HFFc6 (cell line): ENCODE results near the gene GPN1. TPM values are rescaled to one million over a fixed set of nuclear protein-coding genes. Genes with fewer than 3 reads are reported as not detected.

Experiments
- DNase-seq: peaks from one replicate; pipeline ENCODE4 v3.0.0-alpha.2; 2018
- H3K27ac Mint-ChIP-seq: 2 replicates; pipeline ENCODE4 v1.8.0; 2020; ENCODE audit warnings: mild to moderate bottlenecking, mixed read lengths
- H3K27me3 Mint-ChIP-seq: 2 replicates; pipeline ENCODE4 v1.8.0; 2021; ENCODE audit warnings: mild to moderate bottlenecking, moderate library complexity, mixed read lengths; ENCODE audit not compliant: insufficient read depth
- H3K36me3 Mint-ChIP-seq: 2 replicates; pipeline ENCODE4 v1.8.0; 2021; ENCODE audit warnings: low read depth, mixed read lengths
- H3K4me1 Mint-ChIP-seq: 2 replicates; pipeline ENCODE4 v1.8.0; 2020; ENCODE audit warnings: low read depth, mixed read lengths
- H3K4me3 Mint-ChIP-seq: 2 replicates; pipeline ENCODE4 v1.8.0; 2020; ENCODE audit warnings: mild to moderate bottlenecking, moderate library complexity, mixed read lengths
- H3K9me3 Mint-ChIP-seq: 2 replicates; pipeline ENCODE4 v1.8.0; 2020; ENCODE audit warnings: mild to moderate bottlenecking, mixed read lengths
- CTCF ChIP-seq: fragments of 200-600 bp; sonication (generic); IDR thresholded peaks from 2 replicates; pipeline ENCODE4 v1.5.0; 2021; ENCODE audit warnings: antibody characterized with exemption, mild to moderate bottlenecking
- long read RNA-seq: library from polyadenylated mRNA; unstranded; transcript quantifications from one replicate; pipeline ENCODE4 v2.0.0, GENCODE V29; 2019
- total RNA-seq, 6 experiments: library from RNA; stranded (reverse); fragmentation: NEBNext Ultra II Directional; extraction: Animal tissue kit (Norgen Biotek cat#: 25700); gene quantifications; 2 replicates in 1 of 6; 3 replicates in 5 of 6; pipeline ENCODE4 v1.2.3, GENCODE V29; 2021

Gene GPN1
- total RNA-seq: 10 to 100 TPM; 33.2 to 44.2 (median 39.8) TPM
- long read RNA-seq, transcript GPN1-212 (14 exons, 1,832 nt): major isoform, 62 of 74 reads
- long read RNA-seq, partial matches to known transcripts: 8 of 74 reads
- long read RNA-seq, other reads (novel, unspliced or antisense): 4 of 74 reads

GRCh38 chr2:27628767-27629709, at the start of gene GPN1, which contains the start of gene CCDC121:
Gene GPN1 (plus strand): TSS chr2:27629050. CDS start chr2:27629059, 9 bp downstream.
Gene CCDC121 (minus strand): TSS chr2:27629012. CDS start chr2:27627799, 1,213 bp downstream.
- H3K9me3 Mint-ChIP-seq: no peaks in the 10 kb centered on the region
- H3K4me1 Mint-ChIP-seq: peaks cover 17% of the 10 kb centered on the region
- H3K36me3 Mint-ChIP-seq: peaks cover 44% of the 10 kb centered on the region
- TF ChIP-seq CTCF: no peak
- no peak within 1 kb of the TSS for H3K27ac Mint-ChIP-seq
- DNase-seq: peak; percentile 95
- H3K4me3 Mint-ChIP-seq: no peak within 1 kb of the TSS
- peaks cover 2% of the 10 kb centered on the region; the same call in 1 of the 2 replicates for H3K27me3 Mint-ChIP-seq

GRCh38 chr2:27581417-27582128, 47.3 kb upstream of the GPN1 start:
- Mint-ChIP-seq H3K4me1 (peaks cover 36% of the 10 kb centered on the region), H3K9me3 (peaks cover 38% of the 10 kb centered on the region), H3K4me3 (peak overlapping the region; percentile 95; the same call in 1 of the 2 replicates), H3K36me3 (peaks cover 46% of the 10 kb centered on the region), H3K27ac (no peak overlapping the region; the same call in 1 of the 2 replicates), H3K27me3 (peaks cover 7% of the 10 kb centered on the region)
- no peak for TF ChIP-seq CTCF
- no peak for DNase-seq

- Mint-ChIP-seq H3K36me3 (peaks cover 48% of the 10 kb centered on the region), H3K4me3 (peak overlapping the region; percentile 95), H3K27me3 (peaks cover 7% of the 10 kb centered on the region), H3K9me3 (peaks cover 31% of the 10 kb centered on the region), H3K27ac (peak overlapping the region; percentile 85), H3K4me1 (peaks cover 42% of the 10 kb centered on the region)
- no peak for TF ChIP-seq CTCF
- DNase-seq: no peak
Measured at GRCh38 chr2:27582129-27582694, 46.6 kb upstream of the GPN1 start.

- DNase-seq: peak; percentile 82
- H3K9me3 Mint-ChIP-seq: peaks cover 25% of the 10 kb centered on the region
- H3K27ac Mint-ChIP-seq: peak within 1 kb of the TSS; percentile 85
- H3K36me3 Mint-ChIP-seq: peaks cover 42% of the 10 kb centered on the region
- H3K4me3 Mint-ChIP-seq: peak within 1 kb of the TSS; percentile 95
- 0 out of 2 replicates have a peak, but pooled peaks cover under 1% of the 10 kb centered on the region for H3K27me3 Mint-ChIP-seq
- peaks cover 48% of the 10 kb centered on the region for H3K4me1 Mint-ChIP-seq
- peak; percentile 47; the same call in 1 of the 2 replicates for TF ChIP-seq CTCF
Measured at GRCh38 chr2:27582695-27583389, 46.0 kb upstream of the GPN1 start, which contains the start of gene ZNF512. Gene ZNF512 (plus strand): TSS chr2:27583042. CDS start chr2:27583113, 71 bp downstream.
